ENCODE results near the gene UQCRC2. TPM values are rescaled to one million over a fixed set of nuclear protein-coding genes. Genes with fewer than 3 reads are reported as not detected.

UQCRC2 gene
- 149 to 242 TPM (median 161 TPM) in 5 replicates for total RNA-seq (2022; extraction: Qiagen RNA extraction)

DNA sequence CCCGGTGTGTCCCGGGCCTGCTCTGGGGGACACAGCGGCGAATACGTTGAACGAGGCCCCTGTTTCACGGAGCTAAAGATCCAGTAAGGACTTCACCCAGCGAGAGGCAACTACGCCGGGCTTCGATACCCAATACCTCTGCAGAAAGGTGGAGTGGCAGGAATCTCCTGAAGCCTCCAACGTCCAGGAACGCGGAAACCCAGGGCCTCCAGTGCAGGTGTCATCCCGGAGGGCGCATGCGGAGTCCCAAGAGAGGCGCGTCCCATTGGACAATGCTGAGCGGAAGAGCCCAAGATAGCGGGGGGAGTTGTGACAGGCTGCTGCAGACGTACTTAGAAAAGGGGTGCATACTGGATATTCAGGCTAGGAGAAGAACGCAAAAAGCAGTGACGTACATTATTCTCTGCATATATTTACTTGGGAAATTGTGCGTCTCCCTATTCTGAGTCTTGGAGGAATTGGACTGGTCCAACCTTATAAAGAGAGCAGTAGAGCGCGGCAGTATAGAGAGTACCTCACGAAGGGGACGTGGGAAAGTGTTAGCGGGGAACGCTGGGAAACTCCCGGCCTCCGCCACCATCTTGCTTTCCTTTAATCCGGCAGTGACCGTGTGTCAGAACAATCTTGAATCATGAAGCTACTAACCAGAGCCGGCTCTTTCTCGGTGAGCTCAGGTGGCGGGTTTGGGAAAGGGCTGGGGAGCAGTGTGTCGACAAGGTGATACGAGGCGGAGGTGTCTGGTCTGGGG lies at the start of gene UQCRC2:
UQCRC2 (plus strand) TSS at position 569 of the 748 bp plus-strand sequence; CDS start at position 632, 63 bp downstream.

DNA sequence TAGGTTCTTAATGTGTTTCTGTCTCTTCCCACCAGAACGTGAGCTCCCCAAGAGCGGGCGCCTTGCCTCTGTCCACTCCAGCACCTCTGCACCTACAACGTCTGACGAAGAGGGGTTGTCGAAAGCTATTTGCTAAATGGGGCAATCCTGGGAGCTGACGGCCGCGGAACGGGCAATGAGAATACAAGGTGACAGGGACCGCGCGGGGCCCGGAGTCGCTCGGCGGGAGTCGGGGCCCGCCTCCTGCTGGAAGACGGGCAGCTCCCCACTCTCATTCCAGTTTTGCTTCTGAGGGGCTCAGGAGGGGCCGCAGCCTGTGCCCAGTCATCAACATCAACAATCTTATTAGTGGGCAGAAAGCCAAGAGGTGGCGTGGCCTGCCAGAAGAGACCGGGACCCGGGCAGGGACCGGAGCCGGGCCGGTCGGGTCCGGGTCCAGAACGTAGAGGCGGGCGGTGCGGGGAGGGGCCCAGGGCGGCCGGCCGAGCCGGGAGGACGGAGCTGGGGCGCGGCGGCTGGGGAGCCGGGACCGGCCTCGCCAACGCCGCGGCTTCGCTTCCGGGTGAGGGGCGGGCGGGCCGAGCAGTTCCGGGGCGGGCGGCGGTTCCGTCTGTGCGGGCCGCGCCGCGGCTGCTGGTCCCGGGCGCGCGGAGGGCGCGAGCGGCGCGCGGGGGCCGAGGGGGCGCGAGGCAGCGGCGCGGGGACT lies 54.5 kb downstream of the UQCRC2 start, which contains the start of gene MOSMO:
MOSMO (plus strand) TSS at position 603 of the 706 bp plus-strand sequence. CDS start 191 bp downstream, outside the sequence.

Other genes with a start within 250 kb of the UQCRC2 start
- 20.0 to 28.3 TPM (median 26.0 TPM) in 5 replicates for gene NPIPB4, start 95.6 kb upstream of the UQCRC2 start, total RNA-seq (2022; extraction: Qiagen RNA extraction)
- gene PDZD9, start 47.8 kb downstream of the UQCRC2 start, total RNA-seq (2022; extraction: Qiagen RNA extraction), result not detected in 5 replicates
- gene MOSMO, start 54.8 kb downstream of the UQCRC2 start, total RNA-seq (2022; extraction: Qiagen RNA extraction), result 8.0 to 11.5 TPM (median 10.5 TPM) in 5 replicates
- gene VWA3A, start 139.2 kb downstream of the UQCRC2 start, total RNA-seq (2022; extraction: Qiagen RNA extraction), result 0.02 to 0.25 TPM (median 0.03 TPM) in 3 of 5 replicates, not detected in the others
- gene SDR42E2, start 209.1 kb downstream of the UQCRC2 start, total RNA-seq (2022; extraction: Qiagen RNA extraction), result not detected in 5 replicates